ENCODE results near the gene IGFL3.

The IGFL3 gene

DNA sequence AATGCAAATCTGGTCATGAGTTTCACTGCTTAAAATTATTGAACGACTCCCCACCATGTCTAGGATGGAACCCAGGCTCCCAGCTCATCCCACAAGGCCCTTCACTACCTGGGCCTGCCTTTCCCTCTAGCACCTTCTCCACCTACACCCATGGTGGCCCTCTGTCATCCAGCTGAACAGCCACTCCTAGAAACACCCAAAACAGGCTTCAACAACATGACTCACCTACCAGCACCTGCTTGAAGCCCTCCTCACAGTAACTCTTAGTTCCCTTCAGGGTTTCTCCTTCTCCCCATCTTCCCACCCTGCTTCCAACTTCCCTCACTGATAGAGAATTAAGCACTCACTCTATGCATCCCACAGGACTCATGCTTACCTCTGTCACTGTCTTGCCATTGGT is 16.9 kb upstream of the IGFL3 start:
- Histone ChIP-seq H3K4me3 (ENCODE audit: low read length) (no peak overlapping the region), H3K4me1 (ENCODE audit: insufficient read depth, low read length) (no peaks in the 10 kb centered on the region), H3K27me3 (ENCODE audit: insufficient read depth, low read length) (no peaks in the 10 kb centered on the region), H2AFZ (ENCODE audit: low read depth, low read length) (no peak overlapping the region), H3K9me3 (ENCODE audit: low read length) (peaks cover 10% of the 10 kb centered on the region), H3K36me3 (ENCODE audit: insufficient read depth, low read length) (no peaks in the 10 kb centered on the region)

- no peaks in the 10 kb centered on the region for H3K36me3 ChIP-seq (ENCODE audit: insufficient read depth, low read length)
- H2AFZ ChIP-seq (ENCODE audit: low read depth, low read length), result no peak overlapping the region
- peaks cover 17% of the 10 kb centered on the region for H3K4me1 ChIP-seq (ENCODE audit: insufficient read depth, low read length)
- peaks cover 10% of the 10 kb centered on the region for H3K9me3 ChIP-seq (ENCODE audit: low read length)
- H3K4me3 ChIP-seq (ENCODE audit: low read length), result no peak overlapping the region
- no peaks in the 10 kb centered on the region for H3K27me3 ChIP-seq (ENCODE audit: insufficient read depth, low read length)
These were observed 13.5 kb upstream of the IGFL3 start for GRCh38 chr19:46137915-46138473.

GRCh38 chr19:46134527-46134926 is 10.0 kb upstream of the IGFL3 start:
- no peaks in the 10 kb centered on the region for H3K27me3 ChIP-seq (ENCODE audit: insufficient read depth, low read length)
- no peak overlapping the region for H3K4me3 ChIP-seq (ENCODE audit: low read length)
- H3K9me3 ChIP-seq (ENCODE audit: low read length), result peaks cover 10% of the 10 kb centered on the region
- H3K36me3 ChIP-seq (ENCODE audit: insufficient read depth, low read length), result no peaks in the 10 kb centered on the region
- H3K4me1 ChIP-seq (ENCODE audit: insufficient read depth, low read length), result peaks cover 31% of the 10 kb centered on the region
- H2AFZ ChIP-seq (ENCODE audit: low read depth, low read length), result no peak overlapping the region

- Histone ChIP-seq H3K4me3 (ENCODE audit: low read length) (no peak overlapping the region), H3K9me3 (ENCODE audit: low read length) (peaks cover 10% of the 10 kb centered on the region), H2AFZ (ENCODE audit: low read depth, low read length) (no peak overlapping the region), H3K36me3 (ENCODE audit: insufficient read depth, low read length) (no peaks in the 10 kb centered on the region), H3K4me1 (ENCODE audit: insufficient read depth, low read length) (peaks cover 31% of the 10 kb centered on the region), H3K27me3 (ENCODE audit: insufficient read depth, low read length) (no peaks in the 10 kb centered on the region)
These were observed 9.3 kb upstream of the IGFL3 start for GRCh38 chr19:46133777-46134241.

GRCh38 chr19:46133101-46133627 is 8.7 kb upstream of the IGFL3 start:
- H3K4me3 ChIP-seq (ENCODE audit: low read length), result peak overlapping the region; percentile 54
- no peaks in the 10 kb centered on the region for H3K36me3 ChIP-seq (ENCODE audit: insufficient read depth, low read length)

DNA sequence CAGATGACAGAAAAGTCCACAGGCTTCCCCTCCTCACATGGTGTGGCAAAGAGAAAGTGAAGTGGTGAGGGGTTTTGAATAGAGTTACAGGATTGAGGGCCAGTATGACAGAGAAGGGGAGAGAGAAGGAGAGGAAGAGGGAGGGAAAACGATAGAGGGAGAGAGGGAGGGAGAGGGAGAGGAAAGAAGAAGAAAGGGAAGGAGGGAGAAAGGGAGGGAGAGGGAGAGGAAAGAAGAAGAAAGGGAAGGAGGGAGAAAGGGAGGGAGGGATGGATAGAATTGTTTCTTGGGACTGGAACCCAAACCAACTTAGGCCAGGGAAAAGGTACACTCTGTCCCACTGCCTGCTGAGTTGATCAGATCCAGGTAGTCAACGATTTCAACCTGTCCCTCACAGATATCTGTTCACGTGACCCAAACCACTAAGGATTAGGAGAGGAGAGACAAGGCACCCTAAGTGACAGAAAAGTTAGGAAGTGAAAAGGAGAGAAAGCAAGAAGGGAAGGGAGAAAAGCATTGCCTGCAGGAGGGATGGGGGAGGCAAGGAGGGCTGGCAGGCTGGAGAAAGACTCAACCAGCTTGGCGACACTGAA is 8.1 kb upstream of the IGFL3 start:
- H3K4me3 ChIP-seq (ENCODE audit: low read length), result peak overlapping the region; percentile 54
- H3K4me1 ChIP-seq (ENCODE audit: insufficient read depth, low read length), result peaks cover 31% of the 10 kb centered on the region
- H2AFZ ChIP-seq (ENCODE audit: low read depth, low read length), result no peak overlapping the region
- no peaks in the 10 kb centered on the region for H3K27me3 ChIP-seq (ENCODE audit: insufficient read depth, low read length)
- H3K9me3 ChIP-seq (ENCODE audit: low read length), result peaks cover 5% of the 10 kb centered on the region
- no peaks in the 10 kb centered on the region for H3K36me3 ChIP-seq (ENCODE audit: insufficient read depth, low read length)

More at GRCh38 chr19:46133101-46133627, 8.7 kb upstream of the IGFL3 start:
- Histone ChIP-seq H3K4me1 (ENCODE audit: insufficient read depth, low read length) (peaks cover 31% of the 10 kb centered on the region), H3K27me3 (ENCODE audit: insufficient read depth, low read length) (no peaks in the 10 kb centered on the region), H3K9me3 (ENCODE audit: low read length) (peaks cover 6% of the 10 kb centered on the region), H2AFZ (ENCODE audit: low read depth, low read length) (no peak overlapping the region)

DNA sequence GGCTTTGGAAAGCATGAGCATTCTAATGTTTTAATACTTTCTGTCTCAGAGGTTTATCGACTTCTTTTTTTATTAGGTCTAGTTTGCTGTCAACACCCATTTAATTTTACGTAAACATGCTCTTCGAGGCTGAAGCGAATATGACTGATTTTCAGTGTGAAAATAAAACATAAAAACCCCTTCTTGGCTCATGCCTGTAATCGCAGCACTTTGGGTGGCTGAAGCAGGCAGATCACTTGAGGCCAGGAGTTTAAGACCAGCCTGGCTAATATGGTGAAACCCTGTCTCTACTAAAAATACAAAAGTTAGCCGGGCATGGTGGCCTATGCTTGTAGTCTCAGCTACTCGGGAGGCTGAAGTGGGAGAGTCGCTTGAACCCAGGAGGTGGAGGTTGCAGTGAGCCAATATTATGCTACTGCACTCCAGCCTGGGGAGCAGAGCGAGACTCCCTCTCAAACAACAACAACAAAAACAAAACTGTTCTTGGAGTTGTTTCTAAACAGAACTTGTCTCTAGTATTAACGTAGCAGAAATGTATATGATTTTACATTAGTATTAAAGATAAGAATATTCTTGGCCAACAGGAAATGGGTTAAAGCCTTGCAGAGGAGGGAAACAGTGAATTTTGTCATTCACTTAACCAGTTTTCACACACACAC is 7.1 kb upstream of the IGFL3 start:
- no peak overlapping the region for H2AFZ ChIP-seq (ENCODE audit: low read depth, low read length)

DNA sequence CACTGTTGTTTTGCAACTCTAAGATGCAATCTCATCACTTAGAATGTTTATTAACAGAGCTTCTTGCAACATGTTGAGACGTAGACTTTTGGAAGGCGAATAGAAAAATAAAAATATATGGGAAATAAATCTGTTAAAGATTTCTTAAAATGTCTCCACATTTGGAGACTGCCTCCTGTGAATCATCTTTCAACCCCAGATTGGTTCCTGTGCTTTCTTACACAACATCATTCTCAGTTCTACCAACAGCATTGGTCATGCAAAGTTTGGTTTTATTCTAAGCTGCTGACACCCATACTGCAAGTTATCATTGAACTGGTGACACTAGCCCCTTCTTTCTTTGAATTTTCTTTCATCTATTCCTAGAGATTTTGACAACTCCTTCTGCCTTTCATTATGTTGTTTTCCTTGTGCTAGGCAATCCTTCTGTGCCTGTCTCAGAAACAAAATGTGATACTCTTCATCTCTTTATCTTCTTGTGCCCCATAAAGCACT is 1.6 kb upstream of the IGFL3 start:
- Histone ChIP-seq H3K9me3 (ENCODE audit: low read length) (no peaks in the 10 kb centered on the region), H3K36me3 (ENCODE audit: insufficient read depth, low read length) (no peaks in the 10 kb centered on the region), H3K4me1 (ENCODE audit: insufficient read depth, low read length) (no peaks in the 10 kb centered on the region), H2AFZ (ENCODE audit: low read depth, low read length) (no peak overlapping the region), H3K4me3 (ENCODE audit: low read length) (no peak overlapping the region), H3K27me3 (ENCODE audit: insufficient read depth, low read length) (peaks cover 3% of the 10 kb centered on the region)

More for the DNA sequence above, 7.1 kb upstream of the IGFL3 start:
- Histone ChIP-seq H3K27me3 (ENCODE audit: insufficient read depth, low read length) (no peaks in the 10 kb centered on the region), H3K36me3 (ENCODE audit: insufficient read depth, low read length) (no peaks in the 10 kb centered on the region), H3K4me3 (ENCODE audit: low read length) (peak overlapping the region; percentile 54), H3K4me1 (ENCODE audit: insufficient read depth, low read length) (peaks cover 31% of the 10 kb centered on the region), H3K9me3 (ENCODE audit: low read length) (no peaks in the 10 kb centered on the region)

- Histone ChIP-seq H3K4me1 (ENCODE audit: insufficient read depth, low read length) (no peaks in the 10 kb centered on the region), H3K4me3 (ENCODE audit: low read length) (no peak overlapping the region), H3K9me3 (ENCODE audit: low read length) (no peaks in the 10 kb centered on the region), H2AFZ (ENCODE audit: low read depth, low read length) (no peak overlapping the region), H3K36me3 (ENCODE audit: insufficient read depth, low read length) (no peaks in the 10 kb centered on the region), H3K27me3 (ENCODE audit: insufficient read depth, low read length) (peaks cover 3% of the 10 kb centered on the region)
These were observed 959 bp upstream of the IGFL3 start for GRCh38 chr19:46125447-46125846.

- H3K4me3 ChIP-seq (ENCODE audit: low read length), result no peak overlapping the region
- no peak overlapping the region for H2AFZ ChIP-seq (ENCODE audit: low read depth, low read length)
- H3K36me3 ChIP-seq (ENCODE audit: insufficient read depth, low read length), result no peaks in the 10 kb centered on the region
- H3K4me1 ChIP-seq (ENCODE audit: insufficient read depth, low read length), result peaks cover 9% of the 10 kb centered on the region
- H3K9me3 ChIP-seq (ENCODE audit: low read length), result peaks cover 5% of the 10 kb centered on the region
- H3K27me3 ChIP-seq (ENCODE audit: insufficient read depth, low read length), result no peaks in the 10 kb centered on the region
These were observed 6.4 kb downstream of the IGFL3 start for GRCh38 chr19:46118136-46118535.

GRCh38 chr19:46116121-46116520 is 8.4 kb downstream of the IGFL3 start:
- Histone ChIP-seq H3K4me3 (ENCODE audit: low read length) (no peak overlapping the region), H3K36me3 (ENCODE audit: insufficient read depth, low read length) (no peaks in the 10 kb centered on the region), H3K4me1 (ENCODE audit: insufficient read depth, low read length) (peaks cover 9% of the 10 kb centered on the region), H3K27me3 (ENCODE audit: insufficient read depth, low read length) (peaks cover 3% of the 10 kb centered on the region), H3K9me3 (ENCODE audit: low read length) (peaks cover 5% of the 10 kb centered on the region), H2AFZ (ENCODE audit: low read depth, low read length) (no peak overlapping the region)

DNA sequence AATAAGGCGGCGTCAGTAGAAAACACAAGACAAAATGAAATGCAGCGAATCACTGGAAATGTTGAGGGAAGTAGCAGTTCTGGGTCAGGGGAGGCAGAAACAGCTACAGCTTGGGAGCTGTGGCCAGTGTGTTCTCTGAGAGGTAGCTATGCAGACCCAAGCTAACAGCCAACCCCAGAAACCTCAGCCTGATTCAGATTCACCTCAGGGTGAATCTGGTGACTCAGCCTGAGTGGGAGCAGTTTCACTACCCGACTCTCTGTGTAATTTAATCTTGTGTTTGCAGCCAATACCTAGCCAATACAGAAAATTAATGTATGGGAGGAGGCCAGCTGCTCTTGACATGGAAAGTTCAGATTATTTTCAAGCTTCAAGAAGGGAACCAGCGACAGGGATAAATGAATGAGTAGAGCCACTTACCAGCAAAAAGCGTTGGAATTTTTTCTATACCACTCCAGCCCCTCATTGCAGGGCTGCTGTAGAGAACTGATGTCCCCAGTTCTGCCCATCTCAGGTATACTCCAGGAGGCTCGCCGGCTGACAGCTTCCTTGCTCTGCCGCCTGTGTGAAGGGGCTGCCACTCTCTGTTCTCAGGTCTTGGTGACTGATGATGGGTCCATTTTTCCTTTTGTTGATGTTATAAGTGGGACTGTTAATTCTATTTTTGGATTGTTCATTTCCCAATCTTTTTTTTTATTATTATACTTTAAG is 8.9 kb downstream of the IGFL3 start:
- H3K36me3 ChIP-seq (ENCODE audit: insufficient read depth, low read length), result no peaks in the 10 kb centered on the region
- H3K27me3 ChIP-seq (ENCODE audit: insufficient read depth, low read length), result peaks cover 4% of the 10 kb centered on the region
- no peak overlapping the region for H3K4me3 ChIP-seq (ENCODE audit: low read length)
- peaks cover 5% of the 10 kb centered on the region for H3K9me3 ChIP-seq (ENCODE audit: low read length)
- no peak overlapping the region for H2AFZ ChIP-seq (ENCODE audit: low read depth, low read length)
- peaks cover 9% of the 10 kb centered on the region for H3K4me1 ChIP-seq (ENCODE audit: insufficient read depth, low read length)

GRCh38 chr19:46113726-46114125 is 10.8 kb downstream of the IGFL3 start:
- H3K36me3 ChIP-seq (ENCODE audit: insufficient read depth, low read length), result no peaks in the 10 kb centered on the region
- no peak overlapping the region for H3K4me3 ChIP-seq (ENCODE audit: low read length)
- H3K27me3 ChIP-seq (ENCODE audit: insufficient read depth, low read length), result peaks cover 5% of the 10 kb centered on the region
- peaks cover 2% of the 10 kb centered on the region for H3K9me3 ChIP-seq (ENCODE audit: low read length)
- no peak overlapping the region for H2AFZ ChIP-seq (ENCODE audit: low read depth, low read length)
- H3K4me1 ChIP-seq (ENCODE audit: insufficient read depth, low read length), result peaks cover 9% of the 10 kb centered on the region

Measured in neuron (in vitro differentiated cells).